Measurements from ENCODE around the gene METTL16. TPM values are rescaled to one million over a fixed set of nuclear protein-coding genes. Genes with fewer than 3 reads are reported as not detected.
A peak's percentile ranks its signal among the peaks of the same experiment; 100 is the strongest.

The METTL16 gene
- total RNA-seq, 1 donor from 2014 or later: 25.8 TPM

DNA sequence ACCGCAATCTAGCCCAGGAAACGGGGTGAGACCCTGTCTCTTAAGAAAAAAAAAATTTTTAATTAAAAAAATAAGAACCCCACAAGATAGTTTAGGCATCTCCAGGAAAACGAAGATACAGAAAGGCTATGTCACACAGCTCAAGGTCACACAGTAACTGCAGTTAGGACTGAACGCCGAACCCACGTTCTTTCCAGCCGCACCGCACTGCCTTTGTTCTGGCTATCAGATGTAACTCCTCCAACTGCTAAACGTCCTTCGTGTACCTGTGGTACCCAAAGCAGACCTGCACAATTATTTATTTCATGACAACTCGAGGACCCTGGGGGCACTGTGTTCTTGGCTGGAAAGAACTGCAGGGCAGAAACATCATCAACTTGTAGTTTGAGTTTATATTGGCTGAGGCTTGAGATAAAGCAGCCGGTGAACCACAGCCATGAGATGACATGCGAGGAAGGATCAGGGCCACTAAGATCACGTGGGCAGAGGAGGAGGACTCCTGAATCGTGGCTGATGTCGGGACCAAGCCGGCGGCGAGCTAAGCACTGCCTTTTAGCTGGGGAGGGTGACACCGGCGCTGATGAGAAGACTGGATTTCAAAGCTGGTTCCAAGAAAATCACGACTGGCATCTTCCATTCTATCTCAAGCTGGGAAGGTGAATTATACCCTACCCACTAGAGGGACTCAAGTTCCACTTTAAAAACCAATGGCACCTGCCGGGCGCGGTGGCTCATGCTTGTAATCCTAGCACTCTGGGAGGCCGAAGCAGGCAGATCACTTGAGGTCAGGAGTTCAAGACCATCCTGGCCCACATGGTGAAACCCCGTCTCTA is 90.2 kb downstream of the METTL16 start:
- intact Hi-C loops (cut with DNase I): no loop called here
- DNase-seq (ENCODE audit: low spot score): no peak

GRCh38 chr17:2420176-2420575 is 91.5 kb downstream of the METTL16 start:
- no peak for DNase-seq (ENCODE audit: low spot score)
- intact Hi-C loops (cut with DNase I): no loop called here

GRCh38 chr17:2419486-2419885 is 92.2 kb downstream of the METTL16 start:
- no peak for DNase-seq (ENCODE audit: low spot score)
- intact Hi-C loops (cut with DNase I): no loop called here

GRCh38 chr17:2418572-2418971 is 93.1 kb downstream of the METTL16 start:
- intact Hi-C loops (cut with DNase I): no loop called here

DNA sequence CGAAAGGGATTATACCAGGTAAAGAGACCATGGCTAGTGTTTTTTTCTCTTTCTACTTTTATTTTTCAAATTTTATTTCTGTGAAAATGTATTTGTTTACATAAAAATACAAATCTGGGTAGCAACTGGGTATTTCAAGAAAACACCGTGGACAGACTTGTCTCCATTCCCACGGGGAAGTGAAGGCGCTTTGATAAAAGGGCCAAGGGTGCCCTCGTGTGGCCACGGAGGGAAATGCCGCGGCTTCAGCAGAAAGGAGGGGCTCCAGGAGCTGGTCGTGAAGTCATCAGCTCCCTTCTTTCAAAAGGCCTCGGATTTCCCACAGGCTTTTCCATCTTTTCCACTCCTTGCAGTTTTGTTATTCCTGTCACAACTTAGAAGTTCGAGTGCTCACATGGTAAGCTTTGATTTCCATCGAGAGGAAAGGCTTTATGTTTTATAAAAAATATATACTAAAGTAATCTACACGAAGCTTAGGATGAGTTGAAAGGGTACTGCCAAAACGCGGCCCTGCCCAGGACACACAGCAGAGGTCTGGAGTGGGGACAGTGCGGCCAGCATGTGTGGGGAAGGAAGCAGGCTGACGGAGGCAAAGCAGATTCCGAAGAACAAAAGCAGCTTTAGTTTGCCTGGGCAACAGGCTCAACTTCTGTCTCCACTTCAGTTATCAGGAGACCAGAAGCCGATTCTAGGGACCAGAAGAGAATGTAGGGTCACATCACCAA is 95.5 kb downstream of the METTL16 start:
- peak; percentile 94 for DNase-seq (ENCODE audit: low spot score)
- intact Hi-C loops (cut with DNase I): no loop called here

More at GRCh38 chr17:2418572-2418971, 93.1 kb downstream of the METTL16 start:
- DNase-seq (ENCODE audit: low spot score): no peak

DNA sequence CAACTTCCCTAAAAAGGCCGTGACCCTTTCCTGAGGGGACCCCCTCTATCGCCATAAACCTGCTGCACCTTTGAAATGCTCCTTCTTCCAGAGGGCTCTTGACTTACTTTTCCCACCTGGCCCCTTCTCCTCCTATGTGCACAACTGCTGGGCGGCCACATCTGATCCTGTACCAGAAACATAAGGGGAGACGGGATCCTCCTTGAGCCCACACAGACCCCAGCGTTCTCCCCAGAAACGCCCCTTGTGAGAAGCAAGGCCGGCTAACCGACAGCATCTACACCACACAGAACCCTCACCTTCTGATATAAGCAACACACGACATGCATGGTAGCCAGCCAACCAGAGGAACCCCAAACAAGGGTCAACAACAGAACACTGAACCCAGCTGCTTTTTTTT is 96.6 kb downstream of the METTL16 start:
- intact Hi-C loops (cut with DNase I): loop anchor here (1.0 kb wide), 1 partner anchor 33 kb away; no protein-coding TSS in a partner anchor
- no peak for DNase-seq (ENCODE audit: low spot score)

DNA sequence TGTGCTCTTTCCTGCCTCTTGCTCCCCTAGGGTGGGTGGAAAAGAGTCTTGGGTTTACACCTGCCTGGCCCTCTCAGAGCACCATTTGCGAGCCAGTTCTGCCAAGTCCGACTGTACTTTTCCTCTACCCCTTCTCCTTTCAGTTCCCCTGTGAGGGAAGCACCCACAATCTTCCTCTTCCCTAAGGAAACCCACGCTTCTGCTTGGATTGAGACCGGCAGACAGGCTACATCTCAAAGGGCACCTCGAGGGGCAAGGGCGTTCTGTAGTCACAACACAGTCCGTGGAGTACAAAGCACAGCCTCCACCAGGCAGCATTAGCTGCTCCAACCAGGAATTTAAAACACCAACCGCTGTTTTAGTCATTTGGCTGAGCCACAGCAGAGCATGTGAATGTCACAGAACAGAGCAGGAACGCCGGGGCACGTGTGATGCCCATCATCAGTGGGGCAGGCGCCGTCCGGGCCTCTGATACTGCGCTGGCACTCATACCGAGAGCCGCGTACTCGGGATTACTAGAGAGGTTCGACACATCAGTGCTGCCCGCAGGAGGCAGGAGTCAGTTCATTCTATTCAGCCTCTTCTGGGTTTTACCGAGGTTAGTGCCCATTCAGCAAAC is 97.1 kb downstream of the METTL16 start:
- DNase-seq (ENCODE audit: low spot score): no peak
- intact Hi-C loops (cut with DNase I): loop anchor here (1.0 kb wide), 1 partner anchor 32 kb away; no protein-coding TSS in a partner anchor

- no peak for DNase-seq (ENCODE audit: low spot score)
- intact Hi-C loops (cut with DNase I): no loop called here
Observed at GRCh38 chr17:2412561-2413021, 99.1 kb downstream of the METTL16 start.

DNA sequence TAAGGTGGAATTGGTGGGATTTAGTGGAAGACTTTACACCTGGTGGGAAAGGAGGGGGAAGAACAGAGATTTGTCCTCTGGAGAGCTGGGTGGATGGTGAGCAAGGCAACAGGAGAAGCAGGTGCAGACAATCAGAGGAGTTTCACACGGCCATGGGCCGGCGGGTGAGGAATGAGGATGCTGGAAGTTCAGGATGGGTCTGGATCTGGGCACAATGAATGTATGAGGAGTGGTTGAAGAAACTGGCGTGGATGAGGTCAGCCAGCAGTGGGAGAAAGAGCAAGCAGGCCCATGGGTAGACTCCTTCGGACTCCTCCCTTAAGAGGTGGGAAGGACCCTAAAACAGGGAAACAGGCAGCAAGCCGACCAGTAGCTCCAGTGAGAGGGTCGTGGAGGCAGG is 100.7 kb downstream of the METTL16 start:
- intact Hi-C loops (cut with DNase I): no loop called here
- no peak for DNase-seq (ENCODE audit: low spot score)

DNA sequence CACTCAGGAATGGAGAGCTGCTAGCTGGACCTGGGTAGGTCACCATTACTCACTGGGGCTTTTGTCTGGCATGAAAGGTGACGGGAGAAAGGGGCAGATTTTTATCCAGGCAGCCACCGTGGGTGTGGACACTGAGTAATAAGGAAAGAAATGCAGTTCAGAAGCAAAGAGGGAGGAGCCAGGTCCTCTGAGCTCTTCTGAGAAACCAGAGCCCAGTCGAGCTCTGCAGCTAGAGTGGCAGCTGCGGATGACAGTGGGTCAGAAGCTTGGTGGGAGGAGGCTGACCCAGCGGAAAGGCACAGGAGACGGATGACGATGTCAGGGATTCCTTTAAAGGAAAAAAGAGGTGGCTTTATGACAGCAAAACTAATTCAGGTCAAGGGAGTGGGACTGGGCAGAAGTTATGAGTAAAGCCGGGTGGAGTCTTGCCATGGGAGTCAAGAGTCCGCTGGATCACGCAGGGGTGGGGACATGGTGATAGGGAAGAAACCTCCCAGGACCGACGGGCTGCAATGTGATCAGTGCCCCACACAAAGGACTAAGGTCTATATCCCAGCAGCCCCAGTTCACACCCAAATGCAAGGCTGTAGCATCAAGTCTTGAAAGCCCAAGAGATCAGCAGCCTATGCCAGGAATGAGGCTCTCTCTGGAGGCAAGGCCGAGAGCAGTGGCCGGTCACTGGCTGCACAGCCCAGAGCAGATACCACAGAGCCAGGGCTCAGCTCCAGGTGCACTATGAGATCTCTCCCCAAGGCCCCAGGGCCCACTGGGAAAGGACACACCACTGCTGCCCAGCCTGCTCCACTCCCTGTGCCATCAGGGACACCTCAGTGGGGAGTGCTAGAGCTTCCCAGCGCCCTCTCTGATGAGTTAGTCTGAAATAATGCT is 104.5 kb downstream of the METTL16 start:
- intact Hi-C loops (cut with DNase I): no loop called here
- no peak for DNase-seq (ENCODE audit: low spot score)

DNA sequence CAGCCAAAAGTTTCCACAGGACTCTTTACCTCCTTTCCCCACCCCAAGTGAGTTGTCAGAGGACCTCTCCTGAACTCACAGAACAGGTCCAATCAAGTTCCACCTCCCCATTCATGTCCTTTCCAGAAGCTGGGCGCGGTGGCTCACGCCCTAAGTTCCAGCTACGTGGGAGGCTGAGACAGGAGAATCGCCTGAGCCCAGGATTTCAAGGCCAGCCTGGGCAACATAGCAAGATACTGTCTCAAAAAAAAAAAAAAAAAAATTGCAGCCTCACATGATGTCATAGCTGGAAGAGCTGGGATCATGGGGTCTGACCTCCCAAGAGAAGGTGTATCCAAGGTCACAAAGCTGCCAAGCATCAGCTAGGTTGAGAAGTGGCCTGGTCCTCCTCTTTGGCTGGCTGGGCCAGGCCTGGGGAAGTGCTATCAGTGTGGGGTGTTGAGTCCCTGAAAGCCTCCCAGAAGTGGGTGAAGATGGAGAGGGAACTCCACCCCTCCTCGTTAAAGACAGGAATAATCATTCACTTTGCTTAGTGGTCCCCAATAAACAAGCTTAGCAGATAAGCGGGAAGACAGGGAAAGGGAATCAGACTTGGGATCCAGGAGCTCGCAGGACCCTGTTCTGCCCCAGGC is 105.3 kb downstream of the METTL16 start:
- no peak for DNase-seq (ENCODE audit: low spot score)
- intact Hi-C loops (cut with DNase I): no loop called here

DNA sequence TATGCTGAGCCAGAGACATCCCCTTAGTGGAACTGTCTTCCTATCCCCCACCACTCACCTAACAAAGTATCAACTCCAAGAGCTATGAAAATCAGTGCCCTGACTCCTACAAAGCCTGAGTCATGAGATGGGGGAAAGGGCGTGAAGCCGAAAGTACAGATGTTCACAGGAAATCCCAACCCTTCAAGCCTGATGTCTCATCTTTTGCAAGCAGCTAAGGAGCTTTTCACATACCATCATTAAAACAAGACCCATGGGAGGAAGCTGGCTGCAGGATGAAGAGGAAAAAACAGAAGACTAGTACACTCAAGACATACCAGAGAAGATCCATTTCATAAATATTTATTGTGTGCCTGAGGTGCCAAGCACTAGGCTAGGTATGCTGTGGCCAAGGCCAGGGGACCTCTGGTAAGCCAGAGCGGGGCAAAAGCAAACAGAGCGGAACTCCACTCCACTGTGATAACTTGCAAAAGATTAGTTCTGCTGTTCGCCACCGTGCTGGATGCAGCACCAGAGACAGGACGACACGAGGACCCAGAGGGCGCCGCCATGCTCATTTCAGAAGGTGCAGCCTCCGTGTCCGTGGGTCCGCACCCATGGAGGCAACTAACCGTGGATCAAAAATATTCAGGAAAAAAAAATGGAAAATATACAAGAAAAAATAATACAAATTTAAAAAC is 106.3 kb downstream of the METTL16 start:
- intact Hi-C loops (cut with DNase I): no loop called here

GRCh38 chr17:2403044-2403443 is 108.6 kb downstream of the METTL16 start:
- intact Hi-C loops (cut with DNase I): no loop called here
- DNase-seq (ENCODE audit: low spot score): no peak

More for the DNA sequence above, 106.3 kb downstream of the METTL16 start:
- DNase-seq (ENCODE audit: low spot score): no peak

GRCh38 chr17:2402544-2402943 is 109.1 kb downstream of the METTL16 start:
- no peak for DNase-seq (ENCODE audit: low spot score)
- intact Hi-C loops (cut with DNase I): no loop called here

DNA sequence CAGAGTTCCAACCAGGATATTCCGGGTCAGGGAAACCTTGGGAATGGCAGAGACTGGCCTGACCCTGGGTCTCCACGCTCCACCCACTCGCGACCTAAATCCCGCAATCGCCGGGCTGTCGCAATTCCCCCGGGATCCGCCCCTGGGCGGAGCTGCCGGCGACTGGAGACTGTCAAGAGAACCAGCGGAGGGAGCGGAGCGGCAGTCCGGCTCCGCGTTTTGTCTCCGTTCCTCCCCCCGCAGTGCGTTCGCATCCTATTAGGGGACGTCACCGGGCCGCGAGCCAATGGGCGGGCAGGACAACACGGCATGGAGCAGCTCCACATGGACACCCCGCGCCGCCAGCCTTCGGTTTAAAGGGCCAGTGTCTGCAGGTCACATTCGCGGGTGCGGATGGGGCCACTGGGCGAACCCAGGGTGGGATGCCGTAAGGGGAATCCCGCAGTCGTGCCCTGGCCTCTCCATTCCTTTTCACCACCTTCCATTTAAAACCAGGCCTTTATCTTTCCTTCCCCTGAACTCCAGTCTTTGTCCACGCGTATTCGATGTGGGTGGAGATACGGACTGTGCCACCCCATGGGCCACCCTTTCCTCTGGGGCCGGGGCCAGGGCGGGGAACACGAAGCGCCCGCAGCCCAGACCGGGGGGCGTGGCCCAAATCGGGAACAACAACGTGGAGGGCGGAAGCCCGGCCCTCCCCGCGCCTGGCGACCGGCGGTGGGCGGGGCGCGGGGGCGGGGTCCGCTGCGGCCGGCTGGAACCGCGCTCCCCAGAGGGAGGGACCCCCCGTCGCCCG is 110.1 kb downstream of the METTL16 start:
- DNase-seq (ENCODE audit: low spot score): peak; percentile 100
- intact Hi-C loops (cut with DNase I): loop anchor here (1.0 to 2.0 kb wide), 2 partner anchors 8 to 309 kb away; partner anchors contain the start of gene CLUH

- intact Hi-C loops (cut with DNase I): loop anchor here (1.0 to 2.0 kb wide), 2 partner anchors 8 to 310 kb away; partner anchors contain the start of gene CLUH
- peak; percentile 96 for DNase-seq (ENCODE audit: low spot score)
Observed at GRCh38 chr17:2400877-2401425, 110.7 kb downstream of the METTL16 start, which contains the start of gene MNT. Gene MNT, minus strand, starts transcription at chr17:2401060. Its CDS starts 348 bp downstream, at chr17:2400712.

GRCh38 chr17:2400474-2400866 is 111.2 kb downstream of the METTL16 start:
- intact Hi-C loops (cut with DNase I): loop anchor here (2.0 kb wide), 1 partner anchor 310 kb away; the partner anchor contains the start of gene CLUH
- peak; percentile 84 for DNase-seq (ENCODE audit: low spot score)

Measured in cardiac septum (tissue), 1 donor.